GM10847 (cell line): Measurements from ENCODE around the gene PLPP3.

ENCODE experiments used
- POLR2A ChIP-seq: IDR thresholded peaks from 2 replicates; pipeline ENCODE4 v1.6.1; 2011; ENCODE audit not compliant: insufficient read length; ENCODE audit errors: extremely low read depth

PLPP3 gene

DNA sequence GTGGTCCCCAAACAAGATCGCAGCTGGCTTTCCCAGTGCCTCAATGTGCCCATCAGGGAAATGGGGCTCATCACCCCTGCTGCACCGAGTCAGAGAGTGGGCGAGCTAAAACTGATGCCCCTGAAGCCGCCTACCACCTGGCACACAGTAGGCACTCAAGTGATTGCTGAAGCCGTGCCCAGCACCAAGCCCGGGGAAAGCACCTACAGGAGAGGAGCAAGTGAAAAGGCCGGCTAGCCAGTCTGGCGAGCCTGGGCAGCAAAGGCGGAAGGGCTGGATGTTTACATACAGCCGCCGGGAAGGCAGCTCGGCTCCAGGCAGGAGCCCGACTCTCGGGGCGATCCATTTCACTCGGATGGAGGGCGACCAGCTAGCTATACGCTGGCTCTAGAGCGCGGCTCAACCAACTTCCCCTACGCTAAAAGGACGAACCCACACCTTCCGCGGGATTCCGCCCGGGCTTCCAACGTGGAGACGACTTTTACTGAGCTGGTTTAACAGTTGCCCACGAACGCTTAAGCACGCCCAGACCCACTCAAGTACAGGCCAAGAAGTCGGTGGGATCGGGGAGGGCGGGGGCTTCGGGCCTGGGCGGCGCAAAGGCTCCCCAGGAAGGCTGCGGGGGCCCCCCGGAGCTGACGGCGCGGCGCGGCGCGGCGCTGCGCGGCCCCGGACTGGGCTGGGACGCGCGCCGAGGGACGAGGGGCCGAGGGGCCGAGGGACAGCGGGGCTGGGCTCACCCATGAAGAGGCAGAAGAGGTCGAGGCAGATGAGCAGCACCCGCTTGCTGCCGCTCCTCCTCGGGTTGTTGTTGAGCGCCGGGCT, 1.0 kb downstream of the PLPP3 start:
- no peak for TF ChIP-seq POLR2A

DNA sequence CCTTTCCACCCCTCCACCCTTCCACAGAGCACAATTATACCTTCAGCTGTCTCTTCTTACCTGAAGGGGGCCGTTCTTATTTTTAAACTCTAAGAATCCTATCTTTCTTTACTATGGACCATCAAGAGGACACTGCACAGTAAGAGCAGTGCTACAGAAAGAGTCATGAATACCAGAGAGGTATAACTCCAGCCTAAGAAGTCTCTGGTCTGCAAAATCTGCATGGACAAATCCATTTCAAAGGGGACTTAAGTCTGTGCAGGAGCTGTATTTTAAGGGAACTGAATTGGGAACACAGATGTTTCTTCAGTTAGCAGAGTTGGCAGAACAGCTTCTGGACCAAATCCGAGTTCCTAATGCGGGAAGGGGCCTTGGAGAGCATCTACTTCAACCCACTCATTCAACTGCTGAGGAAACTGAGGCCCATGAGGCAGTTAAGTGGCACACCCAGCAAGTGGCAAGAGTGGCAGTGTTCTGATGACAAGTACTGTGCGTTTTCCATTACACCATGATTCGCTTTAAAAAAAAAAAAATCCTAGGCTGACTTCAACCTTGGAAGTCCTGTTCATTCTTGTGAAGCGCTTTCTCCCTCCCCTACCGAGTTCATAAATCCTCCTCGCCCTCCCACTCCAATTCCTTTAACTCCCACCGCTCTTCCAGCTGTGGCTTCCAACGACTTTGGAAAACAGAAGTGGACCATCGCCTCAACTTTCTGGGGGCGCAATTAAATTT, 1.8 kb downstream of the PLPP3 start:
- no peak for TF ChIP-seq POLR2A

DNA sequence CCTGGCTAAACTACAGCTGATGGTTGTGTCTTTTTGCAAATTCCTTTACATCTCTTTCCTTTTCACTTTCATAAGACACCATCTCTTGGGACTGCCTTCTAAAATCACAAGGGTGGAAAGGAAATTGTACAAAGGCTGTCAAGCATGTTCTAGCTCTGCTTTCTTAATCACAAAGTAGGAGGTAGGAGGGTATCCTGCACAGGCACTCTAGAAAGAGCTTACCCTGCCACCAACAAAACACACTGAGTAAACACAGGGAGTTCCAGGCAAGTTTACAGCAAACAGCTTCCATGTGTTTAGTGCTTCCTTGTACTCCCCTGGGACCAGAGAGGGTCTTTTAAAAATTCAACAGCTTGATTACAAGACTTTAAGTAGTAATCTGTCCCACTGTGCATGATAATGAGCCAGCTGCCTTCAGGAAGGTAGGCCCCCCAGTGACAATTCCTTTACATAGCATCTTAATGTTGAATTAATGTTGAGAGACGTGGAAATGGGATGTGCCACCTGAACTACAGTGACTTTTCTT, 2.4 kb downstream of the PLPP3 start:
- TF ChIP-seq POLR2A, result no peak

DNA sequence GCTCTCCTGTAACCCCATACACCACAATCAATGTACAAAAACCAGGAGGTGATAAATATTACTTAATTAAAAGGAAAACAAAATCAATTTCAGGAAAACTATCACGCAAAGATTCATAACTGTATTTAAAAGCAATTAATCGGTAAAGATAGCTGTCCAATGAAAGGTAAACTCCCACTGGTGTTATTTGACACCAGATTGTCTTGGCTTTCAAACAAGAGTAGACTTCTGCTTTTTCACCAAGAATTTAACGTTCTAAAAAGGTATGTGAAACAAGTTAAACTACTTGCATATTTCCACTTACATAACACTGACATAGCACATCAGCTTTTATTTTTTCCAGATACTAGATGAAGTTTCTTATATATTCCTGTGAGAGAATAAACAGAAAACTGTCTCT, 3.5 kb downstream of the PLPP3 start:
- no peak for TF ChIP-seq POLR2A

DNA sequence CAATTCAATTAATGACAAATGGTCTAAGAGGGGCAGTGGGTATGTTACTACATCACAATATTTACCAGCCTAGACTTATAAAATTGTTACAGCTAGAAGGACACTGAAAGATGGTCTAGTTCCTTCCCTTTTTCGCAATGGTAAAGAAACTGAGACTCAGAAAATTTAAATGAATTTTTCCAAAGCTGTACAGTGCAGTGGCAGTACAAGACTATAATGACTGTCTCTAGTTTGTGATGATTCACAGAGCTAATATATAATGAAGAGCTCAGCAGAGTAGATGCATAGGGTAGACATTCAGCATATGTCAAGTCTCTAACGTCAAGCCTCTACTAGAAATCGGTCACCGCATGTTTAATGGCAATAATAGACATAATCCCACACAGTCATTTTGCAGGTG, 4.6 kb downstream of the PLPP3 start:
- TF ChIP-seq POLR2A, result no peak

DNA sequence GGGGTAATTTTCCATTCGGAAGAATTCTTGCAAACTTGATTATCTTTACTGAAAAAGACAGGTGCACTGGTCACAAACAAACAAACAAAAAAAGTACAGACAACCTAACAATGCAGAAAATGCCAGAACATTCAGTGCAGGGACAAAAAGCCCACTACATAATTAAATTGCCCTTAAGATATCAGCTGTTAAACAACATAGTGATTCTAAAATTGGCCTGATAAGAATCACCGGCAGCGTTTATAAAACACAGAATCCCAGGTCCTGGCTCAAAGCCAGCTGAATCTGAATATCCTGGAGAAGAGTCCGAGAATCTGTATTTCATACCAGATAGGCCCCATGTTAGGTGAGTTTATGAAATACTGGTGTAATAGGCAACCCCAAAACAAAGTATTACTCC, 6.1 kb downstream of the PLPP3 start:
- TF ChIP-seq POLR2A, result no peak

DNA sequence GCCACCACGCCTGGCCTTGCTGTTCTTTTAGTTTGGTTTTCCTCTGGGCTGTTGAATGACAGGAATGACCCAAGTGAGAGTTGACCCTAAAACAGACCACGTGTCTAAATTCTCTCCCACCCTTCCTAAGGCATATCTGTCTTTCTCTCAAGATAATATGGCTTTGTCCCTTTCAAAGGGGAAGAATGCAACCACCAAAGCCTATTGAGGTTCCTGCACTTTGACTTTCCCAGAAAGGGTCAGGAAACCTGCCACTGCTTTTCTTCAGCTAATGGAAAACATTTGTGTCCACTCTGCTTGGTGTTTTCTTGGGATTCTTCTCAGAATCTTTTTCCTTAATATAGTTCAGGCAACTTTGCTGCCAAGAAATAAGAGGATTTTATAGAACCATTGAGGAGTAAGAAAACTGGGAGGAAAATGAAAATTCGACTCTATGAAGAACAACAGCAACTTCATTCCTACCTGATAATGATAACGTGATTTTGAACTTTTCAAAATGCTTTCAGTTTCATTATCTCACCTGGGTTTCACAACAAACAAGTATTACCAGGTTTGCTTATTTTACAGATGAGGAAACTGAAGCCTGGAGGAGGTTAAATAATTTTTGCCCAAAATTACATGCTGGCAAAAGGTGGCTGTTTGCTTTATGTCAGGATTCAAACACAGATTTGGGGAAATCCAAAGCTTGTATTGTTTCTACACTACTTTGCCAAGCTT, 6.9 kb downstream of the PLPP3 start:
- no peak for TF ChIP-seq POLR2A

DNA sequence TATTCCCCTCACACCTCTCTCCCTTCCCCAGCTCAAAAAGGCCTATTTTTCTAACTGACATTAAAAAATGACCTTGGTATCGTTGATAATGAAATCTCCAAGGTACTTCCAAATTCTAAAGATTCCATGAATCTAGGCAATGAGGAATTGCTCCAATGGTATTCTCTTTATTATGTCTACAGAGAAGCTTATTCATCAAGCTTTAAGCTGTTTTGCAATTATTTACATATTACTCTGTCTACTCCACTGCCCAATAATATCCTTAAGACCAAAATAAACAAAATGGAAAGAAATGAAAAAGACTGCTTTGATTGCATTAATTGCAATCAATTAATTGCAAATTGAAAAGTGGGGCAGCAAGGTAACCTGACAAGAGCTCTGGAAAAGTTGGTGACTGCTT, 7.9 kb downstream of the PLPP3 start:
- no peak for TF ChIP-seq POLR2A

DNA sequence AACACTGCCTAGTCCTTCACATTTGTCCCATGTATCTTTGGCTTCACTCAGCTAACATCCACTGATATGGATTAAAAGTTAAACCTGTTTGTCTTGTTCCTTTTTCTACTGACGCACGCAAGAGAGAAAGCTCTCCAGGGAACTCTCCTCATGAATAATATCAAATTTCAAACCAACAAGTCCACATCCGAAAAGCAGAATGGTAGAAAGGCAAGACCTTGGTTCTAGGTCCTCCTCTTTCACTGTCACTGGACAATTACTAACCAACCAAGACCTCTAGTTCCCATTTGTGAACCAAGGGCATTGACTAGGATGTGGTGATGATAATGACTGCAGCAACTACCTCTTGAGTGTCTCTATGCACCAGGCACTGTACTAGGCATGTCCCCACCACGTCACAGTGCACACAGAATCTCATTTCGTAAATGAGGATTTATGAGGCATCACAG, 8.4 kb downstream of the PLPP3 start:
- no peak for TF ChIP-seq POLR2A

DNA sequence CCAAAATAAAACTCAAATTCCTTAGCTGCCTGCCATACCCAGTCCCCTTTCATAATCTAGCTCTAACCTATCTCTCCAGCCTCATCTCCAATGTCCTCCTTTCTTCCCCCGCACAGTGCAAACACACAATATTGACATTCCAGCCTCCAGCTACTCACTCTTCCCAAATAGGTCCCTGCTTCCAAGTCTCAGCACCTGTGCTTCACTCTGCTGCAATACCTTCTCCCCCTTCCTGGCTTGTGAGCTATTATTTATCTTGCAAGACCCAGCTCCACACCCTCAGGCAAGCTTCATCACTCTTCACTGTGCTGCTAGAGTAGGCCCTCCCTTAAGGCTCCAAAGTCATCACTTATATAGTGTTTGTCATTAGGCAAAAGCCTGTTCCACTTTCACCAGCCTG, 9.7 kb downstream of the PLPP3 start:
- no peak for TF ChIP-seq POLR2A

DNA sequence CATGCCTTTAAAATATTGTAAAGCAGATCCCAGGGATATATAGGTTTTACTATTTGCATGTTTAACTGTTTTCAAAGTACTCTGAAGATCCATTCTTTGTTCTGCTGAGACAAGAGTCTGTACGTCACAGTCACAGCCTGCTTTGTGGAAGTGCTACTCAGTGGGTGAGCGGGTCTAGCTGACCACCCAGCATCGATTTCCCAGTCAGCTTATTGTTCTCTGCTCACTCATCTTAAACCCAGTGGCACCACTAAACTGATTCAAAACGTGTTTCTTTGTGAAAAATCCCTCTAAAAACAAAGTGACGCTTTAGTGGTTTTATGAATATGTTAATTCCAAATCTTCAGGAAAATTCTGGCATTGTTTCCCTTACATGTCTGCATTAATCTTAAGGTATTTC, 12.4 kb downstream of the PLPP3 start:
- no peak for TF ChIP-seq POLR2A

DNA sequence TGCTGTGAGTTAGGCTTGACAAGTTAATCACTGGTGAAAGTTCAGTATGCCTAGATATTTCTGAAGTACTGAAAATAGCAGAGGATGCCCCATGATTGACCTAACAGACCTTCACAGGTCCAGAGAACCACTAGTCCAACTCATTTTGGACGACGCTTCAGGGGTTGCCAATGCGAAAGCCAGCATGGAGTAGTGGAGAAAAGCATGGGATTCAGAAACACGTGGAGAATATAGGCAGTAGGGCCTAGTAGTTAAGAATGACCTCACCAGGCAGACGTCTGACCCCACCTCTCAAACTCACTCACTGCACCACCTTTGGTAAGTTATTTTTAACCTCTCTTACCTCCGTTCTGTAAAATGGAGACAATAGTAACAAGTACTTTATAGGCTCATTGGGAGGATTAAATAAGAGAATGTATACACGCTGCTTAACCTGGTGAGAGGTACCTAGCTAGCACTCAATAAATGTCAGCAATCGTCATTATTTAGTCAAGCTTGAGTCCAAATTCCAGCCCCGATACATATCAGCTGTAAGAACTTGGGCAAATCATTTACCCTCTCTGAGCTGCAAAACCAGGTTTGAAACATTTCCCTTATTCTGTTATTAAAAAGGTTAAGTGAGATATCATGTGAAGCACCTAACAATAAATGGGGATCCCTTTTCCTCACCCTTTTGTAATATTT, 13.2 kb downstream of the PLPP3 start:
- no peak for TF ChIP-seq POLR2A

DNA sequence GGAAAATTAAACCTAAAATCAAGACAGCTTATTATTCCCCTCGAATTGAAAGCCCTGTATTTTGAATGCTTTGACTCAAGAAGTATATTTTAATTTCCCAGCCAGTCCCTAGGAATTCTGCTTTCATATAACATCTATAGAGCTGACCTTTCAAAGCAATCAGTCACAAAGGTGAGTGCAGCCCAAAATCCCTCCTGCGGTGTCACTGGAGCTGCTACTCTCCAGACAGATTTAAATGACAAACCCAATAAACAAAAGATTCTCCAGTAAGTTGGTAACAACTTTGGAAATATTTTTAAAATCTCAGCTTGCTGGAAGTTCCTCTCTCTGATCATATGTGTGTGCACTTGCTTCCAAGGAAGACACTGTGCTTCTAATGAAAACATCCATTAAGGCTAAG, 14.7 kb downstream of the PLPP3 start:
- no peak for TF ChIP-seq POLR2A

DNA sequence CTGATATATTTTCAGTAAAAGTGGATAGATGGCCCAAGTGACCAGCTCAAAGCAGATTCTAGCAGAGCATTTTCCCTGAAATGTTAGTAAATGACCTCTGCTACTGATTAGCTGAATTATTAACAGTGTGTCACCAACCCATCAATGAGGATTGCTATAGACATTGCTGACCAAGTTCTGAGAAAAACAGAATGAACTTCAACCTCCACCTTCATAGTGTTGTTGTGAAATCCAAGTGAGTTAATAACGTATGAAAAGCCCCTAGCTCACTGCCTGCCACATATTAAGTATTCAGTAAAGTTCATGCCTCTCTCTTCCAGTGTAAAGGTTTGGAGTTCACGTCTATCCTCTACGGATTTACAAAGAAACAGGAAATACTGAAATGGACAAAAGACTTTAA, 15.8 kb downstream of the PLPP3 start:
- no peak for TF ChIP-seq POLR2A

DNA sequence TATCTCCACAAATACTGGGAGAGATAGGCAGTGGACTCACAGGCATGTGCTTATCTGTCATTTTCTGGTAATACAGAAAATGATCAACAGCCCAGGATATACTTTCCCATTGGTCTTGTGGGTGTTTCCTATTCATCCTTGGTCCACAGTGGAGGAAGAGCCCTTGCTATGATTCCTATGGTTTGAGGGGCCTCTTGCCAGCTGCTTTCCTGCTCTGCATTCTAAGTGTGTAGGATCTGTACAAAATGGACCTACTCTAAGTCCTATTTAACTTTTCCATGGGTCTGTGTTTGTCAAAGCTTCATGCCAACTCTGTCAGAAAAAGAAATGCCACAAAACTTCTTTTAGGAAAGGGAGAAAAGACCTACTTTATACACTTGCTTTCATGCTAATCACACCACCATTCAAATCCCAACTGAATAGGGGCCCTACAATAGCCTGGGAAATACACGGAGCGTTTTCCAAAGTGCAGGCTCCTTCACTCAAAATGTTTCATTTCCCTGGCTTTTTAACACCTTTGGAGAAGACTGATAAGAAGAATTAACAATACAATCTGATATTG, 16.4 kb downstream of the PLPP3 start:
- no peak for TF ChIP-seq POLR2A
